HG02938 (cell line): ENCODE data around the gene PPARGC1A.

ENCODE experiments used
- ATAC-seq: cut with Tn5 transposase; IDR thresholded peaks from one replicate; pipeline ENCODE4 v1.9.1; 2021; ENCODE audit warnings: mild to moderate bottlenecking, moderate library complexity; ENCODE audit not compliant: unreplicated experiment

Gene PPARGC1A

GRCh38 chr4:23881674-23882337, 8.0 kb downstream of the PPARGC1A start:
- ATAC-seq = no peak

- ATAC-seq = no peak
Measured at GRCh38 chr4:23881052-23881501, 8.8 kb downstream of the PPARGC1A start.

- no peak for ATAC-seq
Measured at GRCh38 chr4:23878912-23879732, 10.7 kb downstream of the PPARGC1A start.

- no peak for ATAC-seq
Measured at GRCh38 chr4:23878246-23878891, 11.5 kb downstream of the PPARGC1A start.

- no peak for ATAC-seq
Measured at GRCh38 chr4:23877758-23878229, 12.1 kb downstream of the PPARGC1A start.

GRCh38 chr4:23876418-23877089, 13.3 kb downstream of the PPARGC1A start:
- ATAC-seq = no peak

GRCh38 chr4:23875317-23875716, 14.5 kb downstream of the PPARGC1A start:
- no peak for ATAC-seq

GRCh38 chr4:23874536-23874901, 15.3 kb downstream of the PPARGC1A start:
- no peak for ATAC-seq

- ATAC-seq = no peak
Measured at GRCh38 chr4:23873717-23874535, 15.9 kb downstream of the PPARGC1A start.

- no peak for ATAC-seq
Measured at GRCh38 chr4:23871426-23871825, 18.4 kb downstream of the PPARGC1A start.

- no peak for ATAC-seq
Measured at GRCh38 chr4:23866450-23867075, 23.3 kb downstream of the PPARGC1A start.

GRCh38 chr4:23861897-23862296, 27.9 kb downstream of the PPARGC1A start:
- no peak for ATAC-seq

- no peak for ATAC-seq
Measured at GRCh38 chr4:23860919-23861318, 28.9 kb downstream of the PPARGC1A start.

GRCh38 chr4:23857367-23857959, 32.4 kb downstream of the PPARGC1A start:
- ATAC-seq = no peak

- ATAC-seq = no peak
Measured at GRCh38 chr4:23856630-23857029, 33.2 kb downstream of the PPARGC1A start.

GRCh38 chr4:23855912-23856605, 33.8 kb downstream of the PPARGC1A start:
- ATAC-seq = no peak

GRCh38 chr4:23853986-23854660, 35.7 kb downstream of the PPARGC1A start:
- no peak for ATAC-seq

- ATAC-seq = no peak
Measured at GRCh38 chr4:23851464-23851863, 38.4 kb downstream of the PPARGC1A start.
